ENCODE results near the gene CHD1. TPM values are rescaled to one million over a fixed set of nuclear protein-coding genes. Genes with fewer than 3 reads are reported as not detected.

The CHD1 gene
- total and polyA plus RNA-seq, 2 donors, result 55.7 to 170 TPM

DNA sequence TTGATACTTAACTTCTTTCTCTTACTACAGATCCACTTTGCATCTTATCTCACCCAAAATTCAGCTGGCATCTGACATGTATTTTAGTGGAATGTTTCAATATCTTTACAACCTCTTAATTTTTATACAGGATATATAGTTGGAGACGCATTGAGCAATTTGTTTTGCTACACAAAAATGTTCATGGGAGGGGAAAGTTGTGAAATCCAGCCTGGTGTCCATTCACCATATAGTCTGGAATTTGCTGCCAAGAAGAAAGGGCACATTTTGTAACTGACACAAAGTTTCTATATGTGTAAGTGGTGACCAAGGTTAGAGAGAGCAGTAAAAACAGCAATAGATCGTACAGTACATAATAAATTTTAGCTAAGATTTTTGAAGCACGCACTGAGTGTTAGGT is 14.0 kb upstream of the CHD1 start:
- WGBS, result 97% methylated on average over 3 of the region's 3 CpGs
- Histone ChIP-seq H3K4me3 (ENCODE audit: low read length in 2 of 2) (no peak overlapping the region), H3K36me3 (ENCODE audit: control insufficient read depth in 2 of 2, insufficient read depth in 2 of 2, low read length in 1 of 2) (no peaks in the 10 kb centered on the region), H3K27ac (ENCODE audit: low read depth in 1 of 2, low read length in 1 of 2) (no peak overlapping the region), H3K27me3 (ENCODE audit: control insufficient read depth in 2 of 2, insufficient read depth in 1 of 2, low read length in 1 of 2) (no peaks in the 10 kb centered on the region), H3K4me1 (ENCODE audit: control insufficient read depth in 2 of 2, insufficient read depth in 2 of 2, low read length in 2 of 2) (no peaks in the 10 kb centered on the region), H3K9me3 (ENCODE audit: control insufficient read depth in 2 of 2, insufficient read depth in 1 of 2, low read length in 1 of 2) (no peaks in the 10 kb centered on the region)
- DNase-seq (ENCODE audit: low read depth in 6 of 9, low spot score in 9 of 9), result no peak

- Histone ChIP-seq H3K9me3 (ENCODE audit: control insufficient read depth in 2 of 2, insufficient read depth in 1 of 2, low read length in 1 of 2) (no peaks in the 10 kb centered on the region), H3K27ac (ENCODE audit: low read depth in 1 of 2, low read length in 1 of 2) (no peak overlapping the region), H3K4me1 (ENCODE audit: control insufficient read depth in 2 of 2, insufficient read depth in 2 of 2, low read length in 2 of 2) (no peaks in the 10 kb centered on the region), H3K4me3 (ENCODE audit: low read length in 2 of 2) (no peak overlapping the region), H3K36me3 (ENCODE audit: control insufficient read depth in 2 of 2, insufficient read depth in 2 of 2, low read length in 1 of 2) (no peaks in the 10 kb centered on the region), H3K27me3 (ENCODE audit: control insufficient read depth in 2 of 2, insufficient read depth in 1 of 2, low read length in 1 of 2) (no peaks in the 10 kb centered on the region)
- no peak for DNase-seq (ENCODE audit: low read depth in 6 of 9, low spot score in 9 of 9)
- 95% methylated on average over 6 of the region's 6 CpGs for WGBS
Observed at GRCh38 chr5:98941131-98941883, 12.5 kb upstream of the CHD1 start.

DNA sequence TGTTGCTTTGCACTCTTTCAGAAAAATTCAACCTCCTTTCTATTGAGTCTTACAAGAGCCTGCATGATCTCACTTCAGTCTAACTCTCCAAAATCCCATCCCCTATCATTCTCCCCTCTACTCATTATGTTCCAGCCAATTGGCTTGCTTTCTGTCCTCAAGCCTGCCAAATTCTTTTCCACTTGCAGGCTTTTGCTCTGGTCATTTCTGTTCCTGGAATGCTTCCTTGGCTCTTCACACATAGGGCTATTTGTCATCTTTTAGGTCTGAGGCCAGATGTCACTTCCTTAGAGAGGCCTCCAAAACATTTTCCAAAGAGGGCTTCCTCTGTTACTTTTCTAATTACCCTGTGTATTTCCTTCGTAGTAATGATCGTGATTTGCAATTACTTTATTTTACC is 11.8 kb upstream of the CHD1 start:
- H3K27ac ChIP-seq (ENCODE audit: low read depth in 1 of 2, low read length in 1 of 2), result no peak overlapping the region
- no peaks in the 10 kb centered on the region for H3K27me3 ChIP-seq (ENCODE audit: control insufficient read depth in 2 of 2, insufficient read depth in 1 of 2, low read length in 1 of 2)
- no peaks in the 10 kb centered on the region for H3K36me3 ChIP-seq (ENCODE audit: control insufficient read depth in 2 of 2, insufficient read depth in 2 of 2, low read length in 1 of 2)
- H3K4me3 ChIP-seq (ENCODE audit: low read length in 2 of 2), result no peak overlapping the region
- H3K4me1 ChIP-seq (ENCODE audit: control insufficient read depth in 2 of 2, insufficient read depth in 2 of 2, low read length in 2 of 2), result no peaks in the 10 kb centered on the region
- no peaks in the 10 kb centered on the region for H3K9me3 ChIP-seq (ENCODE audit: control insufficient read depth in 2 of 2, insufficient read depth in 1 of 2, low read length in 1 of 2)
- DNase-seq (ENCODE audit: low read depth in 6 of 9, low spot score in 9 of 9), result no peak
- 94% methylated on average over 2 of the region's 2 CpGs for WGBS

DNA sequence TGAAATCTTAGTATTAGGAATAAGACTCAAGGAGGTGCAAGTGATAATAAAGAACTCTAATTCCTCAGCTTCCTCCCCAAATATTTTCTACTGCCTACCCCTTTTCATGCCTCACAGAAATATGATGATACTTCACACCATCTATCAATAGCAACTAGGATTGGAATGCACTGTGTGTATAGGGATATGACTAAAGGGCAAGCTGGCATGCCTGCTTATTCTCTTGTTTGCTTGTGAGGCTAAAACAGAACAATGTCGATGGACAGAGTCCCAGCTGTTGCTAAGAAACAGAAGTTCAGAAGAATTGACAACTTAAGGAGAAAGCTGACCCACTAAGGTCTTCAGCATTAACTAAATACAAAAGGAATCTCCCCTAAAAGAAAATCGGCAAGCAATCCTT is 9.7 kb upstream of the CHD1 start:
- WGBS, result 83% methylated on average over 2 of the region's 2 CpGs
- H3K4me1 ChIP-seq (ENCODE audit: control insufficient read depth in 2 of 2, insufficient read depth in 2 of 2, low read length in 2 of 2), result peaks cover 2 to 3% of the 10 kb centered on the region in 2 donors

GRCh38 chr5:98936948-98937715 is 8.3 kb upstream of the CHD1 start:
- WGBS, result 98% methylated on average over 3 of the region's 3 CpGs
- H3K9me3 ChIP-seq (ENCODE audit: control insufficient read depth in 2 of 2, insufficient read depth in 1 of 2, low read length in 1 of 2), result no peaks in the 10 kb centered on the region
- no peak overlapping the region for H3K4me3 ChIP-seq (ENCODE audit: low read length in 2 of 2)
- no peak overlapping the region for H3K27ac ChIP-seq (ENCODE audit: low read depth in 1 of 2, low read length in 1 of 2)
- DNase-seq (ENCODE audit: low read depth in 6 of 9, low spot score in 9 of 9), result no peak
- H3K36me3 ChIP-seq (ENCODE audit: control insufficient read depth in 2 of 2, insufficient read depth in 2 of 2, low read length in 1 of 2), result no peaks in the 10 kb centered on the region
- no peaks in the 10 kb centered on the region for H3K27me3 ChIP-seq (ENCODE audit: control insufficient read depth in 2 of 2, insufficient read depth in 1 of 2, low read length in 1 of 2)
- peaks cover 5 to 7% of the 10 kb centered on the region in 2 donors for H3K4me1 ChIP-seq (ENCODE audit: control insufficient read depth in 2 of 2, insufficient read depth in 2 of 2, low read length in 2 of 2)

More for the DNA sequence above, 9.7 kb upstream of the CHD1 start:
- Histone ChIP-seq H3K9me3 (ENCODE audit: control insufficient read depth in 2 of 2, insufficient read depth in 1 of 2, low read length in 1 of 2) (no peaks in the 10 kb centered on the region), H3K4me3 (ENCODE audit: low read length in 2 of 2) (no peak overlapping the region), H3K36me3 (ENCODE audit: control insufficient read depth in 2 of 2, insufficient read depth in 2 of 2, low read length in 1 of 2) (no peaks in the 10 kb centered on the region), H3K27me3 (ENCODE audit: control insufficient read depth in 2 of 2, insufficient read depth in 1 of 2, low read length in 1 of 2) (no peaks in the 10 kb centered on the region), H3K27ac (ENCODE audit: low read depth in 1 of 2, low read length in 1 of 2) (no peak overlapping the region)
- DNase-seq (ENCODE audit: low read depth in 6 of 9, low spot score in 9 of 9), result no peak

- peaks cover 5 to 7% of the 10 kb centered on the region in 2 donors for H3K4me1 ChIP-seq (ENCODE audit: control insufficient read depth in 2 of 2, insufficient read depth in 2 of 2, low read length in 2 of 2)
- no peak overlapping the region for H3K4me3 ChIP-seq (ENCODE audit: low read length in 2 of 2)
- H3K9me3 ChIP-seq (ENCODE audit: control insufficient read depth in 2 of 2, insufficient read depth in 1 of 2, low read length in 1 of 2), result no peaks in the 10 kb centered on the region
- peaks cover 0 to 9% of the 10 kb centered on the region in 2 donors for H3K36me3 ChIP-seq (ENCODE audit: control insufficient read depth in 2 of 2, insufficient read depth in 2 of 2, low read length in 1 of 2)
- DNase-seq (ENCODE audit: low read depth in 6 of 9, low spot score in 9 of 9), result no peak
- WGBS, result 97% methylated on average over 3 of the region's 3 CpGs
- H3K27ac ChIP-seq (ENCODE audit: low read depth in 1 of 2, low read length in 1 of 2), result no peak overlapping the region
- H3K27me3 ChIP-seq (ENCODE audit: control insufficient read depth in 2 of 2, insufficient read depth in 1 of 2, low read length in 1 of 2), result no peaks in the 10 kb centered on the region
Observed at GRCh38 chr5:98935206-98935605, 6.4 kb upstream of the CHD1 start.

GRCh38 chr5:98934546-98934945 is 5.7 kb upstream of the CHD1 start:
- Histone ChIP-seq H3K27ac (ENCODE audit: low read depth in 1 of 2, low read length in 1 of 2) (no peak overlapping the region), H3K27me3 (ENCODE audit: control insufficient read depth in 2 of 2, insufficient read depth in 1 of 2, low read length in 1 of 2) (no peaks in the 10 kb centered on the region), H3K4me3 (ENCODE audit: low read length in 2 of 2) (no peak overlapping the region), H3K4me1 (ENCODE audit: control insufficient read depth in 2 of 2, insufficient read depth in 2 of 2, low read length in 2 of 2) (peaks cover 5 to 10% of the 10 kb centered on the region in 2 donors), H3K9me3 (ENCODE audit: control insufficient read depth in 2 of 2, insufficient read depth in 1 of 2, low read length in 1 of 2) (no peaks in the 10 kb centered on the region), H3K36me3 (ENCODE audit: control insufficient read depth in 2 of 2, insufficient read depth in 2 of 2, low read length in 1 of 2) (peaks cover 0 to 9% of the 10 kb centered on the region in 2 donors)
- 99% methylated on average over 1 of the region's 1 CpG for WGBS
- no peak for DNase-seq (ENCODE audit: low read depth in 6 of 9, low spot score in 9 of 9)

- WGBS, result 12% methylated on average over 5 of the region's 5 CpGs
- Histone ChIP-seq H3K4me3 (ENCODE audit: low read length in 2 of 2) (no peak overlapping the region), H3K9me3 (ENCODE audit: control insufficient read depth in 2 of 2, insufficient read depth in 1 of 2, low read length in 1 of 2) (no peaks in the 10 kb centered on the region), H3K27me3 (ENCODE audit: control insufficient read depth in 2 of 2, insufficient read depth in 1 of 2, low read length in 1 of 2) (no peaks in the 10 kb centered on the region), H3K4me1 (ENCODE audit: control insufficient read depth in 2 of 2, insufficient read depth in 2 of 2, low read length in 2 of 2) (peaks cover 5 to 10% of the 10 kb centered on the region in 2 donors), H3K36me3 (ENCODE audit: control insufficient read depth in 2 of 2, insufficient read depth in 2 of 2, low read length in 1 of 2) (peaks cover 3 to 9% of the 10 kb centered on the region in 2 donors), H3K27ac (ENCODE audit: low read depth in 1 of 2, low read length in 1 of 2) (peak overlapping the region; percentile 62 to 85)
- DNase-seq (ENCODE audit: low read depth in 6 of 9, low spot score in 9 of 9), result peak in 2 of 9 donors; percentile 41 to 70
Observed at GRCh38 chr5:98933445-98934072, 4.8 kb upstream of the CHD1 start.
